ENCODE data around the gene WDR11.

Gene WDR11

GRCh38 chr10:120946497-120946896 lies 95.3 kb downstream of the WDR11 start:
- DNase-seq, result no peak

DNA sequence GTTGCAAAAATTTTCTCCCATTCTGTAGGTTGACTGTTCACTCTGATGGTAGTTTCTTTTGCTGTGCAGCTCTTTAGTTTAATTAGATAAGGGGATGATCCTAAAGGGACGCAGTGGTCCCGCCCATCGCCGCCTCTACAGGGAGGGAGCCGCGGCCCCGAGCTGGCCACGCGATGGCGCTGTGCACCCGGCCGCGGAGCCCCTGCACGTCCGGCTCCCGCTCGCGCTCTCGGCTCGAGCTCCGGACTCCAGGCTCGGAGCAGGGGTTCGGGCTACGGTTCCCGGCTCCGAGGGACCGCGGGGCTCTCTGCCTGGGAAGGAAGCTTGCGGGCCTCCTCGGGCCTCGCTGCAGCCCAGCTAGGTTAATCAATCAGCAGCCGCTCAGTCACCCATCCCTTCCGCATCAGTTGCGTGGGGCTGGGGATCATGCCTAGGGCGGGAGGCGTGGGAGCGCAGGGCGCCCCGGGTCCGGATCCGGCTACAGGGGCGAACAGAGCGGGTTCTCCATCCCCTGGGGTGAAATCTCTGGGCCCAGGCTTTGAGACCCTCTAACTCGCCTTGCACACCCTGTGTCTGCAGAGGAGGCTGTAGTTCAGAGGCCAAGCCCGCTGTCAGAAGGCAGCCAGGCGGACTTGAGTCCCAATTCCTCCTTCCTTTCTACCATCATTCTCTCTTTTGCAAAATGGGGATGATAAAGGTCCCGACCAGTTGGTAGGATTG lies 97.9 kb downstream of the WDR11 start:
- DNase-seq, result no peak

GRCh38 chr10:120949609-120950031 lies 98.5 kb downstream of the WDR11 start:
- no peak for DNase-seq

GRCh38 chr10:120950051-120950561 lies 98.9 kb downstream of the WDR11 start:
- no peak for DNase-seq

- no peak for DNase-seq
Observed at GRCh38 chr10:120951288-120951687, 100.1 kb downstream of the WDR11 start.

GRCh38 chr10:120953897-120954296 lies 102.7 kb downstream of the WDR11 start:
- no peak for DNase-seq

Measured in NCI-H82 (cell line).